GM18505 (cell line): ENCODE data around the gene TOMM5.
A peak's percentile ranks its signal among the peaks of the same experiment; 100 is the strongest.

Experiments used
- ATAC-seq: cut with Tn5 transposase; IDR thresholded peaks from one replicate; pipeline ENCODE4 v1.9.1; 2021; ENCODE audit not compliant: unreplicated experiment
- POLR2A ChIP-seq: IDR thresholded peaks from 4 replicates; pipeline ENCODE4 v1.6.1; 2011; ENCODE audit warnings: borderline replicate concordance; ENCODE audit not compliant: insufficient read depth, insufficient read length; ENCODE audit errors: extremely low read depth

Gene TOMM5

DNA sequence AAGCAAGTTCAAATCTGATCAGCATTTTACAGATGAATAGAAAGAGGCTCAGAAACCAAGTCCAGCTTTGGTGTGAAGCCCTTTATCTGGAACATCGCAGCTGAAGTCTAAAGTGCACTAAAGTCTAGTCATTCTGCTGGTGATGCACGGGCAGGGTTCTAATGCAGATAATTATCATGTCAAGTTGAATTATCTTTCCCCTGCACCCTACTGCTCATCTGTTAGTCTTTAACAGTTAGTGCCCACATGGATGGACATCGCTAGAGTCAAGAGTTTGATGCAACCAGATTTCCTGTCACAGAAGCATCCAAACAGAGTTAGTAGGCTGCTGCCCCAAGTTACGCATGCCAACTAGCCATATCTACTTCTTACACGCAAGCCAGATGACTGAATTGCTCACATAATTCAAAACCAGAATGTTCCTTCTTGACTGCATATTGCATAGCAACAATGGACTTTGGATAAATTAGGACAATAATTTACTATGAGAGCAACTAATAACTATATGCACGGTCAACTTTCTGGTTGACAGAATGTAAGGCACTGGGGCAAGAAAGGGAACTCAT lies 1.6 kb upstream of the TOMM5 start:
- TF ChIP-seq POLR2A, result no peak
- no peak for ATAC-seq

DNA sequence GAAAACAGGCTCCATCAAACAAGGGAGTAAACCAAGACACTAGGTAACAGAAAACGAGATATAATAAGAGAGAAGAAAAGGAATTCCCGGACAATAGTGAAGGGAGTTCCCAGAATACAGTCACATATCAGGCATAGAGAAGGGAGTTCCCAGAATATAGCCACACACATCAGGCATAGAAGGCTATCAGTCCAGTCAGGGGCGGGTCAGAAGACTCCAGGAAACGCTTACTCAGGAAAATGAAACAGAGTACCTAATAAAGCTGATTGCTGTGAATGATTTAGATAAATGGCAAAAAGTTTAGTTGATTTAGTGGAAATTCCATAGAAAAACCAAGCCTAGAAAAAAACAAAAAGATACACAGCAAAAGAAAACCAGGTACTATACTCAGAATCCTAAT lies 4.9 kb downstream of the TOMM5 start:
- ATAC-seq, result no peak
- TF ChIP-seq POLR2A, result no peak

DNA sequence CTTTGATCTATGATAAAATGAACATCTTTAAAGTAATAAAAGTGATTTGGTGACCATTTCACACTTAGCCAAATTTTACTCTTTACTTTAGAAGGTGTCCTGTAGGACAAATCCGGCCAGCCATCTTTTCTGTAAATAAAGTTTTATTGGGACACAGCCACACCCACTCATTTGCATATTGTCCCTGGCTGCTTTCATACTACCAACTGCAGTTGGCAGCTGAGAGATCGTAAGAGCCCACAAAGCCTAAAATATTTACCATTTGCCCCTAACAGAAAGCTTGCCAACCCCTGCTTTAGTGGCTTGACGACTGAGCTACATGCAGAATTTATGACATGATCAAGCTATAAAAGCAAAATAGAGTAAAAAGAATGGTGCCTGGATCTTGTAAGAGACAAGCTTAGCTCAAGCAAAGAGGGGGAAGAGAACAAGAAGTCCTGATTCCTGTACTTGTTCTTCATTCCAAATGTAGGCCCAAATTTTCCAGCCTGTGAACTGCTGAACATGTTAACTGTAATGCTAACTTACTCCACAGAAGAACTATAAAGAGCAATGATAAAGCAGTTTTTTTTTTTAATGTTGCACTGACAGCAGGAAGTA lies 8.8 kb downstream of the TOMM5 start:
- ATAC-seq, result no peak
- TF ChIP-seq POLR2A, result no peak

DNA sequence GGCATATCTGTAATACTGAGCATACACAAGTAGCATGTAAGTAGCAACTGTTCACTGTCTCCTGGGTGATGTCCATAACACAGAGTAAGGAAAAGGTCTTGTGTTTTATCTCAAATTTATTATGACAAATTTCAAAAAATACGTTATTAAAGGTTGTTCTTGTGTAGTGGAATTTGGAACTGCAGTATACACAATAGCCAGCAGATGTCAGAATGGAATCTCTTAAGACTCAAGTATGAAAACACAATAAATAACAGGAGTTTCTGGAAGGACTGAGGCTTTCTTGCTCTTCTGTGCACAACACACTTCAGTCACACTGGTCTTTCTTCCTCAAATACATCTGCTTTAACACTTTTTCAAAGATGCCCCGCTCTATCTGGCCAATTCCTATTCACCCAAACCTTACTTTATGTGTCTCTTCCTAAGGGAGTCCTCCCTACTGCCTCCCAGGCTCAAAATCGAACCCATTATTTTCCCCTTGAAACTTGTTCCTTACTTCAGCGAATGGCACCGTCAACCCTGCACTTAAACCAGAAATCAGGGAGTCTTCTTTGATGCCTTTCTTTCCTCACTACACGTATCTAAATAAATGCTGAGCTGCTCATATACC lies 9.7 kb downstream of the TOMM5 start:
- ATAC-seq, result no peak
- no peak for TF ChIP-seq POLR2A

DNA sequence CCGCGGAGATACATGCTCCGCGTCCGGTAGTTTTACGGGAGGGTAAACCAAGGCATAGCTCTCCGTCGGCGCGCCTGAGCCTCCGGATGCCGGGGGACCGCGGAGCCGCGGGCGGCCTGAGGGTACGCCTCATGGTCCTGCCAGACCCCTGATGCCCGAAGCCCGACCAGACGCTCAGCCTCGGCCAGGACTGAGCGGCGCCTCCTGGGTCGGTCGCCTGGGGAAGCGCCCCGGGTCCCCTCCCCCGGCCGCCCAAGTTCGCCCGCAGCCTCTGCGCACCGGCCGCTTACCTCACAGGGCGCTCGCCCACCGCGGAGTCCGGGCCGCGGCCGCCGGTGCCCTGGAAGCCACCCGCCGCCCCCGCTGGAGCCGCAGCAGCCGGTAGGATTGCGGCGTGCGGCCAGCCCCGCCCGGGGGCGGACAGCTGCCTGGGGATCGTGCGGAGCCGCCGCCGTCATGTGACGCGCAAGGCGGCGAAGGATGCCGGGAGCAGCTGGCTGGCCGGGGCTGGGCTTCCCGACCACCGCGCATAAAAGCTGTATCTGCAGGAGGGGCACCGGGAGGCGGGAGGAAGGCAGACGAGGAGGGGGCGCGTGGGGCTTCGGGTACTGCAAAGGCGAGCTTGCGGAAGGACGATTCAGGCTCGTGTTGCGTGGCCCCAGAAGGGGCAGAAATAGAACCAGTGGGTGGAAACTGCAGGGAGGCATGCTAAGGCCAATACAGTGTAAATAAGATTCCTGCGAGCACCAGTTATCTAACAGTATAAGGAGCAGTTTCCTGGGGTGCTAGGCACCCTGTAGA lies 16.3 kb downstream of the TOMM5 start, which contains the start of gene FBXO10:
Gene FBXO10, minus strand, starts transcription at position 460 of the 801 bp plus-strand sequence. CDS start 34,612 bp downstream, outside the sequence.
- peak; percentile 76 for ATAC-seq
- TF ChIP-seq POLR2A, result peak; percentile 49

DNA sequence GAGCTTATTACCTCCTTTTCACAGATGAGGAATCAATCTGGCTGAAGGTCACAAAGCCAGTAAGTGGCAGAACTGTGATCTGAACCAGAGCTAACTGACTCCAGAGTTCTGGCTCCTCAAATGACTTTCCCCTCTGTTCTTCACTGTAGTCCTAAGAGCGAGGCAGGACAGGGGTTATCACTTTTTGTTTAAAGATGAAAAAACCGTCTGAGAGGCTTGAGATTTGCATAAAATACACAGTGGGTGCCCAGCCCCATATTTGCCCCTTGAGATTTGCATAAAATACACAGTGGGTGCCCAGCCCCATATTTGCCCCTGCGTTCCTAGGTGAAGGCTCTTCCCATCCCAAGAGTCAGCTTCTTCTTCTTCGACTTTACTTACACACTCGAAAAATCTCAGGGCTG lies 16.9 kb downstream of the TOMM5 start:
- ATAC-seq, result peak; percentile 35
- no peak for TF ChIP-seq POLR2A

DNA sequence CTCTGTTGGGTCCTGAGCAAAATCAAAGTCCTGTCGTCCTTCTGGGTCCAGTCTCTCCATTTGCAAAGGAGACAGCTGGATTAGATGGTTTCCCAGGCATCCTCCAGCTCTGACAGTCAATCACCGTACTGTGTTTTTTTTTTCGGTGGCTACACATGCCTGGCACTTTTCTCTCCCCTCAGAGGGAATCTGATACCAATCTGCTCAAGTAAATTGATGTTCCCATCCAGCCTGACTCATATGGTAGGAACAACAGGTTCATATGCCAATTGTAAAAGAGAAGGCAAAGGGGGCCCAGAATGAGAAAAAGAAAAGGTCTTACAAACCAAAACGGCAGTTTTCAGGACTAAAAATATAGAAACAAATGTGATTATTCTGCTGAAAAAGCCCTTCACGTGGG lies 17.4 kb downstream of the TOMM5 start:
- TF ChIP-seq POLR2A, result no peak
- no peak for ATAC-seq

DNA sequence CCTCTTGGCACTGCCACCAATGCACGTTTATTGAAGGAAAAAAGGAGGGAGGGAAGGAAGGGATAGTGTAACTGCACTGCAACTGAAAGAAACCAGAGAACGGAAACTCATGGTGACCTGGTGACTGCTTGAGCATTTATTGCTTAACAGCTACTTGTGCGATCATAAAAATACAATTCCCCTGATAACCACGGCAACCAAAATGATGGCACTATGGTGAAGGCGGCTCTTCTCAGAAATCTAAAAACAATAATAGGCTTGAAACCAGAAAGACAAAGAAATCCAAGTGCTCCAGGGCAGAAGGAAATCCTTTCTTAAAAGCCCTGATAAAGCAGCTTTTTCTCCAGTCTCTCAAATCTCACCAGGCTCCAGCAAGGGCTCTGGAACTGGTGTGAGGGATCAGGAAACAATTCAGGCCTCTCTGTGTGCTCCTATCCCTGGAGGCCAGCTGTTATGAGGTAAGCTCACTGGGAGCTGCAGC lies 18.1 kb downstream of the TOMM5 start:
- no peak for TF ChIP-seq POLR2A
- no peak for ATAC-seq

DNA sequence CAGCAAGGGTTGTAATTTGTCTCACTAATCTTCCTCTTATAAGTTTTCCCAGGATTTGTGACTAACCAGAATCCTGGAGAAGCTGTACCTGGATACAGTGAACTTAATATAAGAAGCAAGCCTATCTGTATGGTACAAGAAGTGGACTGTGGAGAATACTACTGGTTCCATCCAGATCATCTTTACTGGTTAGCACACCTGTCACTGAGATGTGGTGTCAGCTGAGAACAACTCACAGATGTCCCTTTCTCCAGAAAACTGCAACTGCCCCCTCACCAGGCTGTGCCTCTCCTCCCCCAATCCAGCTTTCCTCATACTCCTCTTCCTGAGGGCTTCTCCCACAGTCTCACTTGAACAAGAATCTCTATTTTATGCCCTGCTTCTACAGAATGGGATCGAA lies 21.1 kb downstream of the TOMM5 start:
- TF ChIP-seq POLR2A, result no peak
- ATAC-seq, result no peak

DNA sequence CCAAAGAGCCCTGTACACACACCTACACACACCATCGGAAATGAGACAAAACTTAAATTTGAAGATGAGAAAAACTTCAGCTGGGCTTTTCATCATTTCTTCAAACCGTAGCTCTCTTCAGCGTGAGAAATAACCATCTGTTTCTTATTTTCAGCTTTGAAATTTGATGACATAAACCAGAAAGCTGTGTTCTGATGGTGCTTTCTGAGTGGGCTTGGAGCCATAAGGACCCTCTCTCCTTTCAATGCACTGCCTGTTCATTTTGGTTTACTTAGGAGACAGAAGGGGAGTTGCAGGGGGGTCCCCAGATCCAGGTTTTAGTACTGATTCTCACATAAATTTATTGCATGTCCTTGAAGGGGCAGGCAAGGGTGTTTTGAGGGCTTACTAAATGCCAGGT lies 25.7 kb downstream of the TOMM5 start:
- no peak for ATAC-seq
- no peak for TF ChIP-seq POLR2A

DNA sequence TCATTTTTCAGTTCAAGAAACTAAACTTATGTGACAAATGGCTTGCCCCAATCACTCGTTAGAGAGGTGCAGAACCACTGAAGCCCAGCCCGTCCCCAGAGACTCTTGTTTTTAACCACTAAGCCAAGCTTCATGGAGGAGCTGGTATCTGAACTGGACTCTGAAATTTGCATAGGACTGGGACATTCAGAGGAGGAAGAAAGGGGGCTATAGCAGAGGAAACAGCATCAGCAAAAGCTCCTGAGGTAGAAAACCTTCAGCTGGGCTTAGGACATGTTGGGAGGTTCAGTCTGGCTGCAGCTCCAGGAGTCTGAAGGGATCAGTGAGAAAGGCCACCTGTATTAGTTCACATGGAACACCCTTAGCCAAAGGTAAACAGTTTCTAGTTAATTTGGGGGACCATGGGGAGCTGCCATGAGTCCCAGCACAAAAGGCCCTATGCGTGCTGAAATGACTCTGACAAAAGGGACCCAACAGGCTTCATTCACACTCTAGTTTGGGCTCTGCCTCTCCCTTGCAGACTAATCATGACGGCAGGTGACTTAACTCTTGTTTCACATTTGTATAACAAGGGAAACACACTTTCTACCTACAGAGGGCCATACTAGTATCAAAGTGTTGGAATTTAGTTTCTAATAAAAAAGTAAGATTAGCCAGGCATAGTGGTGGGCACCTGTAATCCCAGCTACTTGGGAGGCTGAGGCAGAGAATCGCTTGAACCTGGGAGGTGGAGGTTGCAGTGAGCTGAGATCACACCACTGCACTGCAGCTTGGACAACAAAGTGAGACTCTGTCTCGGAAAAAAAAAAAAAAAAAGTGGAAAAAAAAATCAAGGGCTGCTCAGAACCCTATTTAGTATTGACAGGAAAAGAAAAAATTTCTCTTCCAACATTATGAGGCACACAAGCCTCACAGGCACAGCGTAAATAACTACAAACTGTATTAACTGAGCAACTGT lies 26.5 kb downstream of the TOMM5 start:
- peak; percentile 27 for TF ChIP-seq POLR2A
- ATAC-seq, result peak; percentile 66

DNA sequence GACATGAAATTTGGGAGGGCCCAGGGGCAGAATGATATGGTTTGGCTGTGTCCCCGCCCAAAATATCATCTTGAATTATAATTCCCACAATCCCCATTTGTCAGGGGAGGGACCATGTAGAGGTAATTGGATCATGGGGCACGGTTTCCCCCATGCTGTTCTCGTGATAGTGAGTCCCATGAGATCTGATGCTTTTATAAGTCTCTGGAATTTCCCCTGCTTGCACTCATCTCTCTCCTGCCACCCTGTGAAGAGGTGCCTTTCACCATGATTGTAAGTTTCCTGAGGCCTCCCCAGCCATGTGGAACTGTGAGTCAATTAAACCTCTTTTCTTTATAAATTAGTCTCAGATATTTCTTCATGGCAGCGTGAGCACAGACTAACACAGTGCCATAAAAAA lies 27.5 kb downstream of the TOMM5 start:
- no peak for ATAC-seq
- no peak for TF ChIP-seq POLR2A
